Effector CD4-positive, alpha-beta T cell (primary cell): ENCODE measurements around the gene ABHD2.
"Not testable (repeated sequence)": the region's sequence is repeated elsewhere in the genome, so short reads cannot be mapped to it uniquely, and the experiment has no call there.

Experiments
- DNase-seq: peaks from one replicate; pipeline ENCODE4 v3.0.0-alpha.2; 2020

The ABHD2 gene

DNA sequence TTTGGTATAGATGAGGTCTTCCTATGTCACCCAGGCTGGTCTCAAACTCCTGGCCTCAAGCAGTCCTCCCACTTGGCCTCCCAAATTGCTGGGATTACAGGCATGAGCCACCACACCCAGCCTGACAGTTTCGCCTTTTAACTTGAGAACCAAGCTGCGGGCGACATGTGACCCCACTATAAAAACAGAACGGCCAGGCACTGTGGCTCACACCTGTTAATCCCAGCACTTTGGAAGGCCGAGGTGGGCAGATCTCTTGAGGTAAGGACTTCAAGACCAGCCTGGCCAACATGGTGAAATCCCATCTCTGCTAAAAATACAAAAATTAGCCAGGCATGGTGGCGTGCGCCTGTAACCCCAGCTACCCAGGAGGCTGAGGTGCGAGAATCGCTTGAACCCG is 52.9 kb downstream of the ABHD2 start:
- DNase-seq, result not testable (repeated sequence)

DNA sequence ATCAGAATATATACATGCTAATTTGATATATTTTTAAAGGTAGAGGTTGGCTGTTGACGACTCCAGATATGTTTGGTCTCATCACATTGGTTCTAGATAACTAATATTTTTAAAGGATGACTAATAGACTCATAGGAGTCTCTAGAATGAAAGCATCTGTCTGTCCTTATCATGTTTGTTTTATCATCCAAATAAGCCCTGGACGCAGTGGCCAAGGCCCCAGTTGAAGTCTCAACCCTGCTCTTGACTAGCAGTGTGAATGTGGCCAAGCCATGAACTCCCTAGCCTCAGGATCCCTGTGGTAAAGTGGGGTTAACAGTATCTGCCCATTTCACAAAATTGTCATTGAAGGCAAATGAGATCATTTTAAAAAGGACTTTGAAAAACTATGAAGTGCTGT is 53.6 kb downstream of the ABHD2 start:
- no peak for DNase-seq

DNA sequence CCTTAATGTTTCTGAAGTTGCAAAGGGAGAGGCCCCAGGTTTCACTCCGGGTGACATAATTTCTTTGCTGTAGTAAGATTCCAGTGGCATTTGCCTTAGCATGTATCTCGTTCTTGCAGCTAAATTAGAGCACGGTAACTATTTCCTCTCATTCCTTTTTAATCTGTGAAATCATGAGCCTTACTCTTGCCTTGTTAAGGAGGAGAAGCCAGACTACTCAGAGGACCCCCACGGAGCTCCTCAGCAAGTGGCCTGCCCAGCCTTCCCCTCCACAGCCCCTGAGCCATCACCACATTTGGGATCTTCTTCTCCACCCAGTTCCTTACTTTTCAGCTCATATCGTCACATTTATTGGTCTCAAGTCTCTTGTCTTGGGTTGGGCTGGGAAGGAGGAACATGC is 54.2 kb downstream of the ABHD2 start:
- DNase-seq, result no peak

- no peak for DNase-seq
Measured at GRCh38 chr15:89143503-89144162, 55.4 kb downstream of the ABHD2 start.

GRCh38 chr15:89144491-89144890 is 56.2 kb downstream of the ABHD2 start:
- DNase-seq, result no peak

DNA sequence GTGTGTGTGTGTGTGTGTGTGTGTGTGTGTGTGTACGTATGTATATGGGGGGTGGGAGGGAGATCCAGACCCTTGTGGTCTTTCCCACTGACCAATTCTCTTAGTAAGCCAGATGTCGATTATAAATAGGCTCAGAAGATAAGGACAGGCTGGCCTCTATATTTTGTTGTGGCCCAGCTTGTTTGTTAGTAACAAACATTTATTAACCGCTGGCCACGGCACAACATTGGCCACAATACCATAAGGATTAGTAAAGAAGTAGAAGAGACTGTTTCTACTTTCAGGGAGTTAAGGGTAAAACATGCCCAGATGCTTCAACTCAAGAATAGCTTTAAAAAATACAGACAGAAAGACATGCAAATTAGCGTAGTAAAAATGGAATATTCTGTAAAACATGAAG is 58.1 kb downstream of the ABHD2 start:
- DNase-seq, result no peak

- no peak for DNase-seq
Measured at GRCh38 chr15:89148126-89148525, 59.9 kb downstream of the ABHD2 start.

DNA sequence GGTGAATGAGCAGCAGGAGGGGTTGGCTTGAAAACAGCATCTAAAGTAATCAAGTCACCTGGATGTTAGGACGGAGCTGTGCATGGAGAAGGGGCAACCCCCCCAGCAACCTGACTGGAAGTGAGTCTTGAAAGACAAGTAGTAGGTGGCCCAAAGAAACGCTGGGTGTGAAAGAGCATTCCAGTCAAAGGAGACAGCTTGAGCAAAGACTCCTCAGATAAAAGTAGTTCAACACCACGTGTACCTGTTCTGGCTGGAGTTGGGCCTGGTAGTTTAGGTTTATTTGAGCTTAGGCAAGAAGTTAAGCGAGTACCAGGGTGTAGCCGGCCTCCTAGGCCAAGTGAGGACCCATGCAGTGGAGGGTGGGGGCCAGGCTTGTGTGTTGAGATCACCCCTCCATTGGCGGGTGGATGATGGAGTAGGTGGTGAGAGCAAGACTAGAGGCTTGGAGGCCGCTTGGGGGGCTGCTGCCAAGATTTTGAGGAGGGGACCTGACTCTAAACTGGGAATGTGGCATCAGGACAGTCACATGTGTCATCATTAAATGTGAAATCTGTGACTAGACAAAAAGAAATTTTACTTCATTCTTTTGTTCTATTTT is 61.3 kb downstream of the ABHD2 start:
- no peak for DNase-seq

DNA sequence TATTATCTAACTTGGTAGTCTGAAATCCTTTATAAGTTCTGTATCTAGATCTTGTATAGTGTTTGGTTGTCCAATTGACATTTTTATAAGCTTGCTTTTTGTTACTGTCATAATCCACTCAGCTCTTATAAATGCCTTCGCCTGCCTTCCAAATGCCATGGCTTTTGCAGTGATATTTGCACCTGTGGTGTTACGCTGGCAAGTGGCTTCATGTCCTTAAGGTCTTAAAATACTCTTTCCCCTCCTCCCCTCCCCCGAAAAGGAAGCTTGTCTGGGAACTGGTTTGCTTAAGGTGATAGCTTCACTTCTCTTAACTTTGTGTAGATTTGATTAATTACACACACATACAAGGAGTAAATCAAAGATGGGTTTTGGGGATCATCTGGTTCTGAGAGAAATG is 62.0 kb downstream of the ABHD2 start:
- DNase-seq, result no peak

GRCh38 chr15:89150762-89151664 is 62.8 kb downstream of the ABHD2 start:
- DNase-seq, result no peak

GRCh38 chr15:89155122-89155521 is 66.9 kb downstream of the ABHD2 start:
- no peak for DNase-seq

GRCh38 chr15:89155656-89156055 is 67.4 kb downstream of the ABHD2 start:
- no peak for DNase-seq

DNA sequence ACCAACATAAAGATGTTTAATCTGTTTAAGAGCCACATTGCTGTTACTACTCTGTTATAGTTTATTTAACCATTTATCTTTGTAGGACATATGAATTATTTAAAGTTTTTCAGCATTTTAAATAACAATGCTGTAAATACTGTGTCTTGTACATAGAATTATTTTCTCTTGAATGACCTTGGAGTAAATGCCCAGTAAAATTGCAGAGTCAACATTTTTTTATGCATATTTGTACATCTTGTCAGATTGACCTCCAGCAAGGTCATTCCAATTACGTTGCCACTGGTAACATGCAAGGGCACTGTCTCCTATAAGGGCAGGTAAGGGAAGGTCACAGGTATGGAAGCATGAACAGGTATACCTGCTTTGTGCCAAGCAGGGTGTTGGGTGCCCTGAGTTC is 68.8 kb downstream of the ABHD2 start:
- DNase-seq, result no peak

DNA sequence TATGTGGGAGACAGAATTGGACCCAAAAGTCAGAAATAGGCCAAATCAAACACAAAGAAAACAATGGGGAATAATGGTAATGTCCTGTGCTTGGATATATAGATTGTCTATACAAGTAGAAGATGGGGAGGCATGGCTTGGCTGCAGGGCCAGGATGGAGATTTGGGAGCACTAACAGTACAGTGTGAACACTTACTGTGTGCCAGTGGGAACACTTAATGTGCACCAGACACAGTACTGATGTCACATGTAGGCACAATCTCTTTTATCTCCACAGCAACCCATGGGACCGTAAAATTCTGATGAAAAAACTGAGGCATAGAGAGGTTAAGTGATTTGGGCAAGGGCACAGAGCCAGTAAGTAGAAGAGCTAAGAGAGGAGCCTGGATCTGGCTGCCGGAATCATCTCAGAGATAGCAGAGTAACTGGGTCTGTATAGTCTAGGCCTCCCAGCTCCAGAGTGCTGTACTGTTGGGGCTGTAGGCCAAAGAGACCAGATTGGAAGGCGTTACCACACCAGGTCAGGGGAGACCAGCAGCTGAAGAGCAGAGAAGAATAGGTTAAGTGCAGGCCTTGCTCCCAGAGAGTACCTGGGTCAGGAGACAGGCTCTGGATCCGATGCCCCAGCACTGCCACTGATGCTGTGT is 69.8 kb downstream of the ABHD2 start:
- DNase-seq, result no peak

GRCh38 chr15:89161666-89162065 is 73.4 kb downstream of the ABHD2 start:
- DNase-seq, result no peak

GRCh38 chr15:89163271-89164055 is 75.2 kb downstream of the ABHD2 start:
- DNase-seq, result no peak

- DNase-seq, result no peak
Measured at GRCh38 chr15:89164712-89165211, 76.5 kb downstream of the ABHD2 start.

DNA sequence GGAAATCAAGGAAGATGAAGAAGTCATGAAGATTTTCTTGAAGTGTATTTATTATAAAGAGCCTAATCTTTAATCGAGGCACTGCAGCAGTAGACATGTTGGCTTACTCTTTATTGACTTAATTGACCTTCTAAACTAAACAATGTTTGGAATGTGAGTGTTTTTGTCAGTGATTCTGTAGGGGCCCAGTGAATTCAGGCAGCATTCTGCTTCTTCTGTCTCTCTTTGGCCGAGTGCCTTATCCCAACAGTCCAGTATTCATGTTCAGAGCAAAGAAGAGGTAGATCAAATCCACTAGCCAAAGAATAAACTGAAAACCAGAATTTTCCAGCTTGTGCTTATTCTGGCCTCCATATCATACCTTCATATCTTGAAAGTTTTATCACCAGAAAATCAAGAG is 77.4 kb downstream of the ABHD2 start:
- no peak for DNase-seq

DNA sequence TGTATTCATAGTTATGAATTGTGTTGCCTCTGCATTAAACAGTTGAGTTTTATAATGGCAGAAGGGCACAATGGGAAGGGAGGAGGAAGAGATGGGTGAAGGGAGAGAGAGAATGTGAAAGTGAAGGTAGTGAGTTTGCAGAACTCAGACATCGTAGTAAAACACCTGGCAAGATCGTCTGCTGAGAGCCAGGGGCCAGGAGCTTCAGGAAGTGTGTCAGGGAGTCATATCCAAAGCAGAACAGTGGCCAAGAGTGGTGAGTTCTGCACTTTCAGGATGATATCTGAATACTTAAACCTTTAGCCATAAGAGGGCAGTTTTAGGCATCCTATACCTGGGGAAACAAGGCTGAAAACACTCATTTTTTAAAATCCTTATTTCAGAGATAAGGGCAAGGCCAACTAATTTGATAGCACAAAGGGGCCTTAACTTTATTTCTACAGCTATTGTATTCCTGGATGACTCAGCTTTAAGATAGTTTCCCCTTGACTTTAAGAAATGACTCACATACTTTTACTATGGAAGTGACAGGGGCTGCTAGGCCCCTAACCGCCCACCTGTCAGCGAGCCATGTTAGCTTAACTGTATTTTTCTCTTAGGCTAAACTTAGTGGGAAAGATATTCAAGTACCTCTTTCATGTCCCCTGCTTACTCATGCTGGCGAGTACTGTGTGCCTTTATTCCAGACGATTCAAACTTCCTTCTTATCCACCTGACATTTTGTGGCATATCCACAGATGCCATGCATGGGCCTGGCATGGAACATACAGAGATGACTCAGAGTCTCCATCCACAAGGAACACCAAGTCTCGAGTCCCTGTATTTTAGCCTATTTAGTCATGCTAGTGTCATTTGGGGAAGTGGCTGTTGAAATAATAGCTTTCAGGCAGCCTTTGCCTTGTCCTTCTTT is 79.3 kb downstream of the ABHD2 start:
- DNase-seq, result no peak

DNA sequence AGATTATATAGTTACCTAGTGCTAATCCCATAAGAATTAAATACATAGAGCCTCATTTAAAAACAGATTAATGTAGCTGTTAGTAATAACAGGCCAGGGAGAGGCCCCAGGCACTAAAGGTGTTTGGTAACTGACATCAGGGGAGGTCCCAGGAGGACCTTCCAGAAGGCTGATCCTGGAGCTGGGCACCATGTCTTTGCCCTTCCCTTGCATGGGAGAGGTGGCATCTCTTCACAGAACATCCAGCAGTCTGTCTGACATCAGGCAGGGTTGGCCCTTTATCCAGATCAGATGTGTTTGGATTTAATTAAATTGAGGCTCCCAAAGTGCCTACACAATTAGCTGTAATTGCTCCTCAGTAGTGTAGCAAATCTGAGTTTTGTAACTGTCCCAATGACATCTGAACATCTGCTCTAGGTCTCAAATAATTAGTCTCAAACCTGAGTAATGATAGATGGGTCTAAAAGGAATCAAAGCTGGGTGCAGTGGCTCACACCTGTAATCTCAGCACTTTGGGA is 80.1 kb downstream of the ABHD2 start:
- no peak for DNase-seq

DNA sequence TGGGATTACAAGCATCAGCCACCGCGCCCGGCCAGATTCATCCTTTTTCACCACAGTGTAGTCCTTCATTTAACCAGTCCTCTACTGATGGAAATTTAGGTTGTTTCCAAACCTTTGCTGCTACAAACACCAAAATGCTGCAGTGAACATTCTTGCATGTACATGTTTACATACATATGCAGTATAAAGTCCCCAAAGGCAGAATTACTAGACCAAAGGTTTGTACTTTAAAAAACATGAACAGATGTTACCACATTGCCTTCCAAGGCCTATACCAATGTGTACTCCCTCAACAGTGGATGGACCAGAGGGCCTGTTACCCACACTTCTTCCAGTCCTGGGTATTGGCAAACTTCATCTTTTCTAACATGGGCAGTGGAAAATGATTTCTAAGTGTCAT is 82.1 kb downstream of the ABHD2 start:
- DNase-seq, result no peak
